Gastrocnemius medialis (tissue), 4 donors: Measurements from ENCODE around the gene ELSPBP1. TPM values are rescaled to one million over a fixed set of nuclear protein-coding genes. Genes with fewer than 3 reads are reported as not detected.

Source experiments
- ATAC-seq, 2 donors: fragments of 150-250 bp; one replicate each; pipeline ENCODE4 v1.9.1; 2016
- DNase-seq, 2 donors: peaks; one replicate each; pipeline ENCODE4 v3.0.0-alpha.2; 2019
- H3K27ac ChIP-seq, 4 donors: fragments of 200-600 bp; sonication (generic); 1 replicate in 1 of 4; 2 replicates in 3 of 4; pipeline ENCODE4 v1.5.1; 2016 to 2018; ENCODE audit warnings: mild to moderate bottlenecking in 2 of 4, moderate library complexity in 1 of 4
- H3K27me3 ChIP-seq, 3 donors: fragments of 200-600 bp; sonication (generic) in 2 of 3; 1 replicate in 1 of 3; 2 replicates in 2 of 3; pipeline versions ENCODE4 v1.5.1 to v1.6.0; 2016 to 2019; ENCODE audit warnings: mild to moderate bottlenecking in 1 of 3, moderate library complexity in 1 of 3
- H3K36me3 ChIP-seq, 2 donors: fragments of 200-600 bp; sonication (generic) in 1 of 2; one replicate each; pipeline ENCODE4 v1.5.1; 2017 to 2018
- H3K4me1 ChIP-seq, 2 donors: fragments of 200-600 bp; sonication (generic) in 1 of 2; one replicate each; pipeline ENCODE4 v1.5.1; 2016 to 2017; ENCODE audit warnings: mild to moderate bottlenecking in 2 of 2
- H3K4me3 ChIP-seq, 4 donors: fragments of 200-600 bp; sonication (generic) in 3 of 4; 1 replicate in 1 of 4; 2 replicates in 3 of 4; pipeline ENCODE4 v1.5.1; 2016 to 2019; ENCODE audit warnings: mild to moderate bottlenecking in 2 of 4
- H3K9me3 ChIP-seq, 3 donors: fragments of 200-600 bp; sonication (generic) in 2 of 3; 1 replicate in 1 of 3; 2 replicates in 2 of 3; pipeline ENCODE4 v1.5.1; 2016 to 2019
- CTCF ChIP-seq, 5 experiments: fragments of 450-650 bp in 3 of 5; fragments of 200-600 bp in 2 of 5; sonication (generic) in 2 of 5; IDR thresholded peaks in 4 of 5; conservative IDR thresholded peaks in 1 of 5; 1 replicate in 4 of 5; 2 replicates in 1 of 5; pipeline ENCODE4 v1.5.1; 2016 to 2019; ENCODE audit warnings: antibody characterized with exemption in 5 of 5, mild to moderate bottlenecking in 3 of 5, moderate library complexity in 3 of 5
- POLR2A ChIP-seq, 2 donors: fragments of 450-650 bp; IDR thresholded peaks; one replicate each; pipeline ENCODE4 v1.6.1; 2017; ENCODE audit warnings: antibody characterized with exemption in 2 of 2, mild to moderate bottlenecking in 2 of 2, moderate library complexity in 2 of 2
- in situ Hi-C, 4 donors: fragments of 200-750 bp; cut with MboI; loops; one replicate each; pipeline versions ENCODE4 v1.15.0 to v1.8.0; 2017; ENCODE audit warnings: low sequenced_read_pairs in 4 of 4
- intact Hi-C: fragments of 100-400 bp; cut with DNase I; formaldehyde crosslinking; loops from one replicate; pipeline ENCODE4 v1.15.1; 2023; ENCODE audit warnings: low total_unique reads
- total RNA-seq, 4 donors: library from RNA; depleted of rRNA; stranded (reverse); fragments of >200 nt; gene quantifications; one replicate each; pipeline versions ENCODE4 v1.1.0 to v1.2.3, GENCODE V29; 2016

ELSPBP1 gene
- total RNA-seq, 4 donors from 2014 or later, result not detected

GRCh38 chr19:48000846-48001245 lies 6.4 kb downstream of the ELSPBP1 start:
- Histone ChIP-seq H3K27ac (no peak overlapping the region), H3K4me3 (no peak overlapping the region), H3K4me1 (no peaks in the 10 kb centered on the region), H3K27me3 (no peaks in the 10 kb centered on the region), H3K9me3 (no peaks in the 10 kb centered on the region), H3K36me3 (no peaks in the 10 kb centered on the region)
- no peak for DNase-seq
- ATAC-seq, result no peak
- in situ Hi-C loops, result no loop called here
- intact Hi-C loops, result no loop called here
- TF ChIP-seq POLR2A (IDR thresholded peaks at IDR 0.05) (no peak), CTCF (IDR thresholded peaks at IDR 0.05 in 4 of 5, conservative IDR thresholded peaks at IDR 0.05 in 1 of 5) (no peak)

GRCh38 chr19:48004236-48004635 lies 9.8 kb downstream of the ELSPBP1 start:
- DNase-seq (no peak), ATAC-seq (no peak)
- intact Hi-C loops (no loop called here), in situ Hi-C loops (no loop called here)
- Histone ChIP-seq H3K4me3 (no peak overlapping the region), H3K4me1 (no peaks in the 10 kb centered on the region), H3K9me3 (no peaks in the 10 kb centered on the region), H3K27me3 (no peaks in the 10 kb centered on the region), H3K36me3 (no peaks in the 10 kb centered on the region), H3K27ac (no peak overlapping the region)
- TF ChIP-seq CTCF (IDR thresholded peaks at IDR 0.05 in 4 of 5, conservative IDR thresholded peaks at IDR 0.05 in 1 of 5), result no peak
- TF ChIP-seq POLR2A (IDR thresholded peaks at IDR 0.05), result no peak

GRCh38 chr19:48006762-48007161 lies 12.3 kb downstream of the ELSPBP1 start:
- DNase-seq (no peak), ATAC-seq (no peak)
- H3K4me1 ChIP-seq, result no peaks in the 10 kb centered on the region
- in situ Hi-C loops (no loop called here), intact Hi-C loops (no loop called here)
- H3K9me3 ChIP-seq, result no peaks in the 10 kb centered on the region
- no peaks in the 10 kb centered on the region for H3K27me3 ChIP-seq
- H3K27ac ChIP-seq, result no peak overlapping the region
- no peaks in the 10 kb centered on the region for H3K36me3 ChIP-seq
- TF ChIP-seq CTCF (IDR thresholded peaks at IDR 0.05 in 4 of 5, conservative IDR thresholded peaks at IDR 0.05 in 1 of 5), result no peak
- TF ChIP-seq POLR2A (IDR thresholded peaks at IDR 0.05), result no peak
- no peak overlapping the region for H3K4me3 ChIP-seq

GRCh38 chr19:48010932-48011758 lies 16.7 kb downstream of the ELSPBP1 start:
- no peak overlapping the region for H3K4me3 ChIP-seq
- no peak for ATAC-seq
- in situ Hi-C loops (no loop called here), intact Hi-C loops (no loop called here)
- no peaks in the 10 kb centered on the region for H3K36me3 ChIP-seq
- DNase-seq, result no peak
- H3K9me3 ChIP-seq, result no peaks in the 10 kb centered on the region
- TF ChIP-seq POLR2A (IDR thresholded peaks at IDR 0.05) (no peak), CTCF (IDR thresholded peaks at IDR 0.05 in 4 of 5, conservative IDR thresholded peaks at IDR 0.05 in 1 of 5) (no peak)
- peaks cover 0 to 3% (median 0%) of the 10 kb centered on the region in 3 donors for H3K27me3 ChIP-seq
- no peaks in the 10 kb centered on the region for H3K4me1 ChIP-seq
- H3K27ac ChIP-seq, result no peak overlapping the region
